Retinal pigment epithelial cell (primary cell): ENCODE results near the gene INTS6.
A peak's percentile ranks its signal among the peaks of the same experiment; 100 is the strongest.

Experiments
- DNase-seq: peaks from one replicate; pipeline ENCODE4 v3.0.0-alpha.2; 2010; ENCODE audit warnings: low read depth
- H3K4me3 ChIP-seq: 2 replicates; pipeline ENCODE4 v1.5.1; 2011; ENCODE audit warnings: mild to moderate bottlenecking, low read length, control low read depth, moderate library complexity
- CTCF ChIP-seq: conservative IDR thresholded peaks from 2 replicates; pipeline ENCODE4 v1.5.1; 2011; ENCODE audit warnings: low read depth, low read length, control low read depth, inconsistent platforms

Gene INTS6

GRCh38 chr13:51329606-51330005, 123.2 kb downstream of the INTS6 start:
- TF ChIP-seq CTCF: no peak
- no peak for DNase-seq
- H3K4me3 ChIP-seq: no peak overlapping the region

GRCh38 chr13:51328488-51328887, 124.3 kb downstream of the INTS6 start:
- no peak overlapping the region for H3K4me3 ChIP-seq
- TF ChIP-seq CTCF: peak; percentile 10
- peak; percentile 96 for DNase-seq

GRCh38 chr13:51327961-51328360, 124.9 kb downstream of the INTS6 start:
- no peak overlapping the region for H3K4me3 ChIP-seq
- DNase-seq: no peak
- TF ChIP-seq CTCF: no peak

- H3K4me3 ChIP-seq: no peak overlapping the region
- DNase-seq: no peak
- TF ChIP-seq CTCF: no peak
Measured at GRCh38 chr13:51326777-51327176, 126.1 kb downstream of the INTS6 start.

- H3K4me3 ChIP-seq: no peak overlapping the region
- DNase-seq: no peak
- no peak for TF ChIP-seq CTCF
Measured at GRCh38 chr13:51325837-51326236, 127.0 kb downstream of the INTS6 start.

GRCh38 chr13:51324714-51325420, 128.0 kb downstream of the INTS6 start:
- no peak for TF ChIP-seq CTCF
- DNase-seq: no peak
- H3K4me3 ChIP-seq: no peak overlapping the region

GRCh38 chr13:51323824-51324511, 128.9 kb downstream of the INTS6 start:
- DNase-seq: no peak
- H3K4me3 ChIP-seq: no peak overlapping the region
- no peak for TF ChIP-seq CTCF
